HepG2 (cell line): Measurements from ENCODE around the gene ZNF367. TPM values are rescaled to one million over a fixed set of nuclear protein-coding genes. Genes with fewer than 3 reads are reported as not detected.

Experiments
- ARNT2 ChIP-seq: sonication (generic); formaldehyde crosslinking; IDR thresholded peaks from 2 replicates; pipeline ENCODE4 v1.8.0; 2022; ENCODE audit warnings: mild to moderate bottlenecking, low read depth, missing genetic modification reagents, moderate library complexity
- CBX1 ChIP-seq: IDR thresholded peaks from one replicate; pipeline ENCODE4 v1.6.1; 2016; ENCODE audit warnings: antibody characterized with exemption, low read depth
- CEBPB ChIP-seq: IDR thresholded peaks from 2 replicates; pipeline ENCODE4 v1.6.1; 2011; ENCODE audit warnings: low read depth, low read length, improper control_type of control experiment, borderline replicate concordance
- CEBPZ ChIP-seq: IDR thresholded peaks from 2 replicates; pipeline ENCODE4 v1.6.1; 2012; ENCODE audit warnings: low read length, improper control_type of control experiment
- DPF2 ChIP-seq: sonication (generic); formaldehyde crosslinking; IDR thresholded peaks from 2 replicates; pipeline ENCODE4 v1.4.0; 2020; ENCODE audit warnings: mild to moderate bottlenecking, low read depth, missing genetic modification reagents, borderline replicate concordance
- HOXA9 ChIP-seq: sonication (generic); formaldehyde crosslinking; IDR thresholded peaks from 2 replicates; pipeline ENCODE4 v1.8.1; 2022; ENCODE audit warnings: missing genetic modification reagents, mild to moderate bottlenecking, moderate library complexity, borderline replicate concordance
- ISX ChIP-seq: sonication (generic); formaldehyde crosslinking; conservative IDR thresholded peaks from 2 replicates; pipeline ENCODE4 v1.5.0; 2020; ENCODE audit warnings: missing genetic modification reagents
- KAT7 ChIP-seq: IDR thresholded peaks from 2 replicates; pipeline ENCODE4 v1.6.1; 2018; ENCODE audit warnings: borderline replicate concordance, missing compliant biosample characterization
- KLF6 ChIP-seq: IDR thresholded peaks from 2 replicates; pipeline ENCODE4 v1.8.0; 2016; ENCODE audit warnings: missing biosample characterization, missing genetic modification reagents
- MAFK ChIP-seq, 2 experiments: IDR thresholded peaks in 1 of 2; conservative IDR thresholded peaks in 1 of 2; 2 replicates each; pipeline ENCODE4 v1.6.1; 2011; ENCODE audit warnings: improper control_type of control experiment in 2 of 2, low read length in 2 of 2
- NAIF1 ChIP-seq: sonication (generic); formaldehyde crosslinking; IDR thresholded peaks from 2 replicates; pipeline ENCODE4 v1.5.0; 2020; ENCODE audit warnings: mild to moderate bottlenecking, missing genetic modification reagents, borderline replicate concordance
- NFIB ChIP-seq: sonication (generic); formaldehyde crosslinking; IDR thresholded peaks from 2 replicates; pipeline ENCODE4 v1.9.0; 2021; ENCODE audit warnings: missing genetic modification reagents, mild to moderate bottlenecking, borderline replicate concordance
- TARDBP ChIP-seq: sonication (generic); formaldehyde crosslinking; IDR thresholded peaks from 2 replicates; pipeline ENCODE4 v1.8.0; 2022; ENCODE audit warnings: mild to moderate bottlenecking, missing genetic modification reagents
- ZBTB21 ChIP-seq: sonication (generic); formaldehyde crosslinking; IDR thresholded peaks from 2 replicates; pipeline ENCODE4 v1.4.0; 2020; ENCODE audit warnings: missing genetic modification reagents
- ZBTB7A ChIP-seq: sonication (generic); formaldehyde crosslinking; IDR thresholded peaks from 2 replicates; pipeline ENCODE4 v1.8.0; 2022; ENCODE audit warnings: mild to moderate bottlenecking, missing genetic modification reagents
- ZMAT5 ChIP-seq: sonication (generic); formaldehyde crosslinking; IDR thresholded peaks from 2 replicates; pipeline ENCODE4 v1.5.0; 2020; ENCODE audit warnings: mild to moderate bottlenecking, low read depth, missing genetic modification reagents, borderline replicate concordance
- ZNF143 ChIP-seq: sonication (generic); formaldehyde crosslinking; IDR thresholded peaks from 2 replicates; pipeline ENCODE4 v1.4.0; 2020; ENCODE audit warnings: missing genetic modification reagents
- ZNF580 ChIP-seq: IDR thresholded peaks from 2 replicates; pipeline ENCODE4 v1.6.1; 2016; ENCODE audit warnings: low read depth, borderline replicate concordance
- ZNF792 ChIP-seq: IDR thresholded peaks from 2 replicates; pipeline ENCODE4 v1.6.1; 2016
- ZSCAN31 ChIP-seq: sonication (generic); formaldehyde crosslinking; IDR thresholded peaks from 2 replicates; pipeline ENCODE4 v1.5.0; 2020; ENCODE audit warnings: low read depth, mild to moderate bottlenecking, missing genetic modification reagents
- polyA plus RNA-seq, 8 experiments: library from polyadenylated mRNA; depleted of rRNA in 3 of 8; stranded (reverse) in 7 of 8; unstranded in 1 of 8; fragments of >200 nt; fragmentation: Illumina TruSeq in 4 of 8; extraction: Trizol in 4 of 8; gene quantifications; 2 replicates each; pipeline versions ENCODE4 v1.2.1 to v1.2.3, GENCODE V29; 2011 to 2016; ENCODE audit warnings: low read depth in 4 of 8, missing spikeins in 1 of 8, mixed read lengths in 1 of 8; ENCODE audit not compliant: insufficient read depth in 1 of 8
- total RNA-seq, 5 experiments: library from RNA; depleted of rRNA; stranded (reverse); fragments of >200 nt; fragmentation: Illumina TruSeq; extraction: Trizol; gene quantifications; 2 replicates each; pipeline ENCODE4 v1.2.3, GENCODE V29; 2016; ENCODE audit warnings: low read depth in 1 of 5
- TF ChIP-seq, protein P1 (sequence below): sonication (generic); formaldehyde crosslinking; IDR thresholded peaks from 2 replicates; pipeline ENCODE4 v1.5.0; 2020; ENCODE audit warnings: mild to moderate bottlenecking, missing genetic modification reagents
- TF ChIP-seq, protein P2 (sequence below): sonication (generic); formaldehyde crosslinking; IDR thresholded peaks from 2 replicates; pipeline ENCODE4 v1.5.1; 2020; ENCODE audit warnings: mild to moderate bottlenecking, missing genetic modification reagents, borderline replicate concordance

ZNF367 gene
- total and polyA plus RNA-seq, 2 of the 13 experiments (the other 11 are each of a cell fraction or from before 2014, with no cell fraction given), result 2.9 to 7.7 TPM

DNA sequence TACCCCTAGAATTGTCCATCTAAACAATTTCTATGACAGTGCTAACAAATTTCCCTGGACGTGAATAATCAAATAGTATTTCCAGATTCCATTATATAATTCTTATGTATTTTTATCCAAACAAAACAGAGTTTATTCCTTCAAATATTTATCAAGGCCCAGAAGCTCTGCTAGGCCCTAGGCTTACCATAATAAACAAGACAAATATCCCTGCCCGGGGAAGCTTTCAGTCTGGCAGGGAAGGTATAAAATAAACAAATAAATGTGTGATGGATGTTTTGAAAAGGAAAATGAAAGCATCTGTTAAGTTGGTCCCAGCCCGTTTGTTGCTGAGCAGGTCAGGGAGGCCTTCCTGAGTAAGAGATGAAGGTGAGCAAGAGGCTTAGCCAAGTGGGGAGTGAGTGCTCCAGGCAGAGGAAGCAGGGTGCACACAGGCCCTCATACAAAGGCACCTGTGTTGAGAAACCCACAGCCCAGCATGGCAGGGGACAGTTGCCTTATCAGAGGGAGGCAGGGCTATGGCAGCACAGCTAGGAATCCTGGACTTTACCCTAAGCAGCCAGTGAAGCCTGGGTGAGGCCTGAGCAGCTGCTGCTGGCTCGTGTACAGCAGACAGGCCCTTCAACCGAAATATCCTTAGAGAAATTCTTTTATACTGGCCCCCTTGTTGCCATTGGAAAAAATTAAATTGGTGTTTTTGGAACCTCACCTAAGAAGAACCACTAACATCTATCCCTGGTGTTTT, 27.0 kb downstream of the ZNF367 start (continued):
- TF ChIP-seq, protein P1, sequence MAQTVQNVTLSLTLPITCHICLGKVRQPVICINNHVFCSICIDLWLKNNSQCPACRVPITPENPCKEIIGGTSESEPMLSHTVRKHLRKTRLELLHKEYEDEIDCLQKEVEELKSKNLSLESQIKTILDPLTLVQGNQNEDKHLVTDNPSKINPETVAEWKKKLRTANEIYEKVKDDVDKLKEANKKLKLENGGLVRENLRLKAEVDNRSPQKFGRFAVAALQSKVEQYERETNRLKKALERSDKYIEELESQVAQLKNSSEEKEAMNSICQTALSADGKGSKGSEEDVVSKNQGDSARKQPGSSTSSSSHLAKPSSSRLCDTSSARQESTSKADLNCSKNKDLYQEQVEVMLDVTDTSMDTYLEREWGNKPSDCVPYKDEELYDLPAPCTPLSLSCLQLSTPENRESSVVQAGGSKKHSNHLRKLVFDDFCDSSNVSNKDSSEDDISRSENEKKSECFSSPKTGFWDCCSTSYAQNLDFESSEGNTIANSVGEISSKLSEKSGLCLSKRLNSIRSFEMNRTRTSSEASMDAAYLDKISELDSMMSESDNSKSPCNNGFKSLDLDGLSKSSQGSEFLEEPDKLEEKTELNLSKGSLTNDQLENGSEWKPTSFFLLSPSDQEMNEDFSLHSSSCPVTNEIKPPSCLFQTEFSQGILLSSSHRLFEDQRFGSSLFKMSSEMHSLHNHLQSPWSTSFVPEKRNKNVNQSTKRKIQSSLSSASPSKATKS, result no peak
- no peak for TF ChIP-seq ZMAT5 (CRISPR knock-in tag)
- TF ChIP-seq ZNF580, result peak; percentile 73; the same call in 1 of the 2 replicates
- TF ChIP-seq ZNF792 (CRISPR knock-in tag), result peak; percentile 98
- TF ChIP-seq KAT7 (CRISPR knock-in tag), result peak; percentile 81; the same call in 1 of the 2 replicates
- no peak for TF ChIP-seq NAIF1 (CRISPR knock-in tag)
- peak; percentile 72; the same call in 1 of the 2 replicates for TF ChIP-seq DPF2 (CRISPR knock-in tag)
- TF ChIP-seq ZBTB21 (CRISPR knock-in tag), result 0 out of 2 replicates have a peak, but pooled peaks have one; percentile 51
- TF ChIP-seq MAFK (conservative IDR thresholded peaks at IDR 0.05 in 1 of 2, IDR thresholded peaks at IDR 0.05 in 1 of 2; ENCODE audit: low read length in 2 of 2), result no peak
- TF ChIP-seq ZSCAN31, result peak; percentile 58; the same call in 1 of the 2 replicates
- TF ChIP-seq ARNT2 (CRISPR knock-in tag), result 0 out of 2 replicates have a peak, but pooled peaks have one; percentile 27
- TF ChIP-seq ZNF143, result peak; percentile 21; the same call in 1 of the 2 replicates
- no peak for TF ChIP-seq NFIB
- TF ChIP-seq HOXA9 (CRISPR knock-in tag), result no peak
- TF ChIP-seq ISX (CRISPR knock-in tag), result no peak
- peak; percentile 93 for TF ChIP-seq CEBPB
- TF ChIP-seq CBX1, result no peak
- peak; percentile 66; the same call in 1 of the 2 replicates for TF ChIP-seq KLF6 (CRISPR knock-in tag)
- TF ChIP-seq ZBTB7A, result no peak; the same call in 1 of the 2 replicates
- TF ChIP-seq TARDBP (CRISPR knock-in tag), result peak; percentile 83
- TF ChIP-seq CEBPZ, result no peak
- TF ChIP-seq, protein P2, sequence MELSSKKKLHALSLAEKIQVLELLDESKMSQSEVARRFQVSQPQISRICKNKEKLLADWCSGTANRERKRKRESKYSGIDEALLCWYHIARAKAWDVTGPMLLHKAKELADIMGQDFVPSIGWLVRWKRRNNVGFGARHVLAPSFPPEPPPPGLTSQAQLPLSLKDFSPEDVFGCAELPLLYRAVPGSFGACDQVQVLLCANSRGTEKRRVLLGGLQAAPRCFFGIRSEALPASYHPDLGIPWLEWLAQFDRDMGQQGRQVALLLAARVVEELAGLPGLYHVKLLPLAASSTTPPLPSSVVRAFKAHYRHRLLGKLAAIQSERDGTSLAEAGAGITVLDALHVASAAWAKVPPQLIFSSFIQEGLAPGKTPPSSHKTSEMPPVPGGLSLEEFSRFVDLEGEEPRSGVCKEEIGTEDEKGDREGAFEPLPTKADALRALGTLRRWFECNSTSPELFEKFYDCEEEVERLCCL (CRISPR knock-in tag), result no peak
